HEK293T (cell line): ENCODE results near the gene DEDD2.

Experiments used
- ARNT ChIP-seq: fragments of 450-650 bp; IDR thresholded peaks from 2 replicates; pipeline ENCODE4 v1.6.1; 2017; ENCODE audit warnings: mild to moderate bottlenecking
- BHLHE40 ChIP-seq: fragments of 450-650 bp; IDR thresholded peaks from 2 replicates; pipeline ENCODE4 v1.6.1; 2016; ENCODE audit warnings: mild to moderate bottlenecking, moderate library complexity, borderline replicate concordance
- ELF4 ChIP-seq: fragments of 450-650 bp; IDR thresholded peaks from 2 replicates; pipeline ENCODE4 v1.6.1; 2017; ENCODE audit warnings: antibody characterized with exemption
- FOXA1 ChIP-seq: fragments of 450-650 bp; IDR thresholded peaks from 2 replicates; pipeline ENCODE4 v1.6.1; 2016; ENCODE audit warnings: mild to moderate bottlenecking
- FOXK2 ChIP-seq: fragments of 450-650 bp; IDR thresholded peaks from 2 replicates; pipeline ENCODE4 v1.6.1; 2016; ENCODE audit warnings: mild to moderate bottlenecking
- FOXM1 ChIP-seq: fragments of 450-650 bp; IDR thresholded peaks from 2 replicates; pipeline ENCODE4 v1.6.1; 2017; ENCODE audit warnings: mild to moderate bottlenecking, borderline replicate concordance
- HDGF ChIP-seq: fragments of 450-650 bp; IDR thresholded peaks from 2 replicates; pipeline ENCODE4 v1.6.1; 2017; ENCODE audit warnings: antibody characterized with exemption, borderline replicate concordance
- NFRKB ChIP-seq: fragments of 450-650 bp; IDR thresholded peaks from 2 replicates; pipeline ENCODE4 v1.6.1; 2016; ENCODE audit warnings: mild to moderate bottlenecking, moderate library complexity

GRCh38 chr19:42169486-42170413 is 47.7 kb downstream of the DEDD2 start:
- TF ChIP-seq NFRKB (no peak), ARNT (no peak), FOXM1 (no peak), BHLHE40 (no peak), FOXK2 (no peak), FOXA1 (no peak), ELF4 (no peak), HDGF (no peak)
